ENCODE data around the gene HDGFL2.
"Not testable (repeated sequence)": the region's sequence is repeated elsewhere in the genome, so short reads cannot be mapped to it uniquely, and the experiment has no call there.

The HDGFL2 gene

GRCh38 chr19:4516939-4517300, 44.8 kb downstream of the HDGFL2 start:
- DNase-seq, result no peak

GRCh38 chr19:4517451-4518057, 45.5 kb downstream of the HDGFL2 start:
- DNase-seq, result no peak

GRCh38 chr19:4518345-4519171, 46.5 kb downstream of the HDGFL2 start, which contains the start of gene PLIN4:
Gene PLIN4, minus strand, starts transcription at chr19:4518486. Its CDS starts 214 bp downstream, at chr19:4518272.
- no peak for DNase-seq

GRCh38 chr19:4519172-4519496, 47.0 kb downstream of the HDGFL2 start:
- DNase-seq, result no peak

GRCh38 chr19:4519521-4520277, 47.6 kb downstream of the HDGFL2 start:
- DNase-seq, result no peak

GRCh38 chr19:4521170-4521887, 49.2 kb downstream of the HDGFL2 start:
- DNase-seq, result no peak

GRCh38 chr19:4521888-4522242, 49.8 kb downstream of the HDGFL2 start:
- no peak for DNase-seq

GRCh38 chr19:4522291-4523002, 50.4 kb downstream of the HDGFL2 start:
- no peak for DNase-seq

- peak; percentile 32 for DNase-seq
Observed at GRCh38 chr19:4523306-4524110, 51.4 kb downstream of the HDGFL2 start.

- peak; percentile 77 for DNase-seq
Observed at GRCh38 chr19:4524808-4525562, 52.9 kb downstream of the HDGFL2 start.

GRCh38 chr19:4525563-4526002, 53.5 kb downstream of the HDGFL2 start:
- no peak for DNase-seq

- not testable (repeated sequence) for DNase-seq
Observed at GRCh38 chr19:4527377-4527776, 55.3 kb downstream of the HDGFL2 start.

- no peak for DNase-seq
Observed at GRCh38 chr19:4528843-4529242, 56.7 kb downstream of the HDGFL2 start.

GRCh38 chr19:4529924-4530522, 57.9 kb downstream of the HDGFL2 start:
- no peak for DNase-seq

- DNase-seq, result no peak
Observed at GRCh38 chr19:4531562-4532165, 59.6 kb downstream of the HDGFL2 start.

GRCh38 chr19:4533334-4533733, 61.2 kb downstream of the HDGFL2 start:
- no peak for DNase-seq

GRCh38 chr19:4533835-4534424, 61.8 kb downstream of the HDGFL2 start:
- no peak for DNase-seq

- peak; percentile 21 for DNase-seq
Observed at GRCh38 chr19:4534836-4535658, 63.0 kb downstream of the HDGFL2 start, which contains the start of gene PLIN5. Gene PLIN5, minus strand, starts transcription at chr19:4535224. Its CDS starts 1,150 bp downstream, at chr19:4534074.

Measured in activated CD4-positive, alpha-beta T cell treated with anti-CD3 and anti-CD28 coated beads, Interleukin-2, Interleukin-6, amounts not matched to agents 100 ng/mL and 50 ng/mL, durations not matched to agents 16 hours and 8 hours (primary cell).